Right ventricle myocardium superior (tissue), 1 donor: ENCODE measurements around the gene MAGI2. TPM values are rescaled to one million over a fixed set of nuclear protein-coding genes. Genes with fewer than 3 reads are reported as not detected.

Experiments used
- ATAC-seq: fragments of 200-7000 bp; cut with Tn5 transposase; one replicate; pipeline ENCODE4 v1.9.1; 2020; ENCODE audit warnings: mild to moderate bottlenecking; ENCODE audit not compliant: poor library complexity
- DNase-seq: peaks from one replicate; pipeline ENCODE4 v3.0.0-alpha.2; 2020
- intact Hi-C: fragments of 100-400 bp; cut with DNase I; formaldehyde crosslinking; loops from one replicate; pipeline ENCODE4 v1.11.2; 2022
- total RNA-seq: library from RNA; stranded (reverse); fragmentation: NEBNext Ultra II Directional; extraction: Animal tissue kit (Norgen Biotek cat#: 25700); gene quantifications from one replicate; pipeline ENCODE4 v1.2.1, GENCODE V29; 2021
- donor health status: DM: no; HTN: yes; CAD: no; lungs with severe emphysema.

Gene MAGI2
- total RNA-seq, 1 donor from 2014 or later = 3.9 TPM

GRCh38 chr7:78760620-78761355 is 692.7 kb downstream of the MAGI2 start:
- intact Hi-C loops = no loop called here
- DNase-seq (no peak), ATAC-seq (no peak)

- ATAC-seq = no peak
- no peak for DNase-seq
- intact Hi-C loops = no loop called here
These were observed 700.9 kb downstream of the MAGI2 start for GRCh38 chr7:78752554-78752953.

- no peak for DNase-seq
- intact Hi-C loops = no loop called here
These were observed 702.2 kb downstream of the MAGI2 start for GRCh38 chr7:78751253-78751652.

GRCh38 chr7:78749052-78749746 is 704.3 kb downstream of the MAGI2 start:
- ATAC-seq (no peak), DNase-seq (no peak)
- intact Hi-C loops = no loop called here

More at GRCh38 chr7:78751253-78751652, 702.2 kb downstream of the MAGI2 start:
- ATAC-seq = no peak

GRCh38 chr7:78747592-78747991 is 705.9 kb downstream of the MAGI2 start:
- DNase-seq (no peak), ATAC-seq (no peak)
- intact Hi-C loops = no loop called here

- ATAC-seq = no peak
- intact Hi-C loops = no loop called here
- no peak for DNase-seq
These were observed 707.2 kb downstream of the MAGI2 start for GRCh38 chr7:78746301-78746700.

GRCh38 chr7:78742694-78743093 is 710.8 kb downstream of the MAGI2 start:
- no peak for DNase-seq
- no peak for ATAC-seq
- intact Hi-C loops = no loop called here

GRCh38 chr7:78736548-78736947 is 716.9 kb downstream of the MAGI2 start:
- DNase-seq = no peak
- ATAC-seq = no peak
- intact Hi-C loops = no loop called here

- DNase-seq = no peak
- intact Hi-C loops = no loop called here
- no peak for ATAC-seq
These were observed 718.8 kb downstream of the MAGI2 start for GRCh38 chr7:78734626-78735025.

GRCh38 chr7:78720066-78720465 is 733.4 kb downstream of the MAGI2 start:
- ATAC-seq (peak; percentile 86), DNase-seq (no peak)
- intact Hi-C loops = no loop called here

GRCh38 chr7:78718212-78718611 is 735.3 kb downstream of the MAGI2 start:
- intact Hi-C loops = loop anchor here (5.0 kb wide), 1 partner anchor 144 kb away; no protein-coding TSS in a partner anchor
- DNase-seq = no peak
- peak; percentile 78 for ATAC-seq

- intact Hi-C loops = loop anchor here (5.0 kb wide), 1 partner anchor 145 kb away; no protein-coding TSS in a partner anchor
These were observed 736.6 kb downstream of the MAGI2 start for GRCh38 chr7:78716876-78717275.

GRCh38 chr7:78714356-78714755 is 739.1 kb downstream of the MAGI2 start:
- DNase-seq (no peak), ATAC-seq (no peak)
- intact Hi-C loops = no loop called here

More at GRCh38 chr7:78716876-78717275, 736.6 kb downstream of the MAGI2 start:
- ATAC-seq (no peak), DNase-seq (no peak)

- ATAC-seq = no peak
- DNase-seq = no peak
These were observed 741.4 kb downstream of the MAGI2 start for GRCh38 chr7:78712111-78712510.

GRCh38 chr7:78709658-78710057 is 743.8 kb downstream of the MAGI2 start:
- ATAC-seq = no peak
- intact Hi-C loops = no loop called here
- DNase-seq = no peak

More at GRCh38 chr7:78712111-78712510, 741.4 kb downstream of the MAGI2 start:
- intact Hi-C loops = no loop called here

- DNase-seq (no peak), ATAC-seq (no peak)
- intact Hi-C loops = no loop called here
These were observed 749.0 kb downstream of the MAGI2 start for GRCh38 chr7:78704504-78704903.

GRCh38 chr7:78703391-78703790 is 750.1 kb downstream of the MAGI2 start:
- ATAC-seq (no peak), DNase-seq (no peak)
- intact Hi-C loops = no loop called here

- ATAC-seq = no peak
- intact Hi-C loops = no loop called here
- DNase-seq = no peak
These were observed 750.7 kb downstream of the MAGI2 start for GRCh38 chr7:78702770-78703169.

GRCh38 chr7:78695826-78696225 is 757.6 kb downstream of the MAGI2 start:
- no peak for ATAC-seq
- intact Hi-C loops = no loop called here
- DNase-seq = no peak

GRCh38 chr7:78691584-78691983 is 761.9 kb downstream of the MAGI2 start:
- intact Hi-C loops = no loop called here
- no peak for ATAC-seq
- DNase-seq = no peak
